HEK293 (cell line): ENCODE data around the gene ATP8A2.

Experiments
- CTCF ChIA-PET: fragments of 350-600 bp; formaldehyde crosslinking; extraction: SDS; loops from one replicate; lab custom pipeline; 2021; ENCODE audit warnings: antibody characterized with exemption; lab: Yijun Ruan, JAX
- POLR2A ChIA-PET: fragments of 300-600 bp; formaldehyde crosslinking; extraction: SDS; loops from one replicate; lab custom pipeline; 2020; ENCODE audit warnings: antibody characterized with exemption, inconsistent platforms; lab: Yijun Ruan, JAX
- H3K27ac ChIP-seq: fragments of 200-500 bp; sonication (Bioruptor generic); 2 replicates; pipeline ENCODE4 v1.5.1; 2014; ENCODE audit warnings: low read depth, low read length, control low read depth, inconsistent platforms; ENCODE audit errors: extremely low read depth
- H3K36me3 ChIP-seq, 2 experiments: fragments of 200-500 bp in 1 of 2; sonication (Bioruptor generic) in 1 of 2; 1 replicate in 1 of 2; 2 replicates in 1 of 2; pipeline ENCODE4 v1.5.1; 2014 to 2017; ENCODE audit warnings: inconsistent platforms in 2 of 2, low read length in 2 of 2; ENCODE audit not compliant: control insufficient read depth in 2 of 2, insufficient read depth in 1 of 2
- H3K4me1 ChIP-seq: fragments of 200-500 bp; sonication (Bioruptor generic); 2 replicates; pipeline ENCODE4 v1.5.1; 2014; ENCODE audit warnings: mild to moderate bottlenecking, low read length, inconsistent platforms; ENCODE audit not compliant: control insufficient read depth, insufficient read depth
- H3K4me3 ChIP-seq: 2 replicates; pipeline ENCODE4 v1.5.1; 2011; ENCODE audit warnings: low read depth, mild to moderate bottlenecking, control low read depth, low read length, moderate library complexity
- H3K9me3 ChIP-seq: fragments of 200-500 bp; sonication (Bioruptor generic); 2 replicates; pipeline ENCODE4 v1.5.1; 2014; ENCODE audit warnings: low read depth, low read length, inconsistent platforms; ENCODE audit not compliant: control insufficient read depth, insufficient read depth
- BCL11B ChIP-seq: fragments of 450-650 bp; formaldehyde crosslinking; IDR thresholded peaks from 2 replicates; pipeline ENCODE4 v1.5.1; 2016; ENCODE audit warnings: low read depth, missing biosample characterization, missing genetic modification characterization
- FEZF1 ChIP-seq: fragments of 450-650 bp; formaldehyde crosslinking; IDR thresholded peaks from 2 replicates; pipeline ENCODE4 v1.5.1; 2016; ENCODE audit warnings: missing biosample characterization, missing genetic modification characterization
- GLI2 ChIP-seq: fragments of 450-650 bp; formaldehyde crosslinking; IDR thresholded peaks from 2 replicates; pipeline ENCODE4; 2017; ENCODE audit warnings: missing biosample characterization, missing genetic modification characterization, low read depth, borderline replicate concordance
- GLIS2 ChIP-seq: fragments of 450-650 bp; formaldehyde crosslinking; IDR thresholded peaks from 2 replicates; pipeline ENCODE4 v1.5.1; 2016; ENCODE audit warnings: missing biosample characterization, missing genetic modification characterization
- HOXA7 ChIP-seq: sonication (generic); formaldehyde crosslinking; IDR thresholded peaks from 2 replicates; pipeline ENCODE4 v1.8.1; 2022; ENCODE audit warnings: missing genetic modification reagents, borderline replicate concordance
- KLF10 ChIP-seq: fragments of 450-650 bp; IDR thresholded peaks from 2 replicates; pipeline ENCODE4 v1.5.1; 2018; ENCODE audit warnings: missing biosample characterization, mild to moderate bottlenecking, missing genetic modification characterization
- SALL2 ChIP-seq: fragments of 450-650 bp; formaldehyde crosslinking; IDR thresholded peaks from 2 replicates; pipeline ENCODE4 v1.5.0; 2017; ENCODE audit warnings: missing biosample characterization, mild to moderate bottlenecking, missing genetic modification characterization, borderline replicate concordance
- YY2 ChIP-seq: fragments of 450-650 bp; formaldehyde crosslinking; IDR thresholded peaks from 2 replicates; pipeline ENCODE4 v1.5.1; 2016; ENCODE audit warnings: missing biosample characterization, missing genetic modification characterization
- ZNF121 ChIP-seq: fragments of 450-650 bp; formaldehyde crosslinking; IDR thresholded peaks from 2 replicates; pipeline ENCODE4 v1.5.1; 2016; ENCODE audit warnings: missing biosample characterization, missing genetic modification characterization
- ZNF148 ChIP-seq: fragments of 450-650 bp; formaldehyde crosslinking; IDR thresholded peaks from 2 replicates; pipeline ENCODE4 v1.5.0; 2017; ENCODE audit warnings: missing biosample characterization, missing genetic modification characterization, borderline replicate concordance
- ZNF174 ChIP-seq: fragments of 450-650 bp; formaldehyde crosslinking; IDR thresholded peaks from 2 replicates; pipeline ENCODE4 v1.5.0; 2017; ENCODE audit warnings: missing biosample characterization, mild to moderate bottlenecking, missing genetic modification characterization
- ZNF214 ChIP-seq: fragments of 450-650 bp; formaldehyde crosslinking; IDR thresholded peaks from 2 replicates; pipeline ENCODE4 v1.5.1; 2017; ENCODE audit warnings: missing biosample characterization, mild to moderate bottlenecking, missing genetic modification characterization, borderline replicate concordance
- ZNF394 ChIP-seq: fragments of 450-650 bp; formaldehyde crosslinking; IDR thresholded peaks from 2 replicates; pipeline ENCODE4 v1.5.1; 2016; ENCODE audit warnings: missing biosample characterization, missing genetic modification characterization, mild to moderate bottlenecking, moderate library complexity, borderline replicate concordance
- ZNF473 ChIP-seq: fragments of 450-650 bp; formaldehyde crosslinking; IDR thresholded peaks from 2 replicates; pipeline ENCODE4 v1.5.1; 2017; ENCODE audit warnings: missing biosample characterization, missing genetic modification characterization
- ZNF521 ChIP-seq: fragments of 450-650 bp; formaldehyde crosslinking; IDR thresholded peaks from 2 replicates; pipeline ENCODE4 v1.5.1; 2017; ENCODE audit warnings: missing biosample characterization, mild to moderate bottlenecking, missing genetic modification characterization
- ZNF560 ChIP-seq: fragments of 450-650 bp; formaldehyde crosslinking; IDR thresholded peaks from 2 replicates; pipeline ENCODE4 v1.5.1; 2017; ENCODE audit warnings: missing biosample characterization, missing genetic modification characterization, borderline replicate concordance
- ZNF610 ChIP-seq: fragments of 450-650 bp; formaldehyde crosslinking; IDR thresholded peaks from 2 replicates; pipeline ENCODE4 v1.5.1; 2016; ENCODE audit warnings: missing biosample characterization, missing genetic modification characterization, borderline replicate concordance
- ZNF658 ChIP-seq: fragments of 450-650 bp; formaldehyde crosslinking; IDR thresholded peaks from 2 replicates; pipeline ENCODE4; 2016; ENCODE audit warnings: missing biosample characterization, missing genetic modification characterization
- ZNF830 ChIP-seq: fragments of 450-650 bp; IDR thresholded peaks from 2 replicates; pipeline ENCODE4 v1.5.0; 2018; ENCODE audit warnings: missing biosample characterization, missing genetic modification characterization, low read depth, mild to moderate bottlenecking, moderate library complexity
- ZSCAN23 ChIP-seq: fragments of 450-650 bp; formaldehyde crosslinking; IDR thresholded peaks from 2 replicates; pipeline ENCODE4 v1.5.1; 2016; ENCODE audit warnings: missing biosample characterization, missing genetic modification characterization
- TF ChIP-seq, protein P1 (sequence below): fragments of 450-650 bp; formaldehyde crosslinking; IDR thresholded peaks from 2 replicates; pipeline ENCODE4 v1.5.1; 2017; ENCODE audit warnings: missing biosample characterization, missing genetic modification characterization
- TF ChIP-seq, protein P2 (sequence below): fragments of 450-650 bp; formaldehyde crosslinking; IDR thresholded peaks from 2 replicates; pipeline ENCODE4 v1.5.1; 2016; ENCODE audit warnings: missing biosample characterization, missing genetic modification characterization

ATP8A2 gene

GRCh38 chr13:25762795-25763377, 391.1 kb downstream of the ATP8A2 start:
- TF ChIP-seq KLF10 (tag by site-specific recombination) (no peak), ZNF174 (tag by site-specific recombination) (no peak), ZNF394 (tag by site-specific recombination) (no peak), ZNF658 (no peak), FEZF1 (no peak)
- Histone ChIP-seq H3K4me1 (no peaks in the 10 kb centered on the region), H3K9me3 (no peaks in the 10 kb centered on the region), H3K36me3 (no peaks in the 10 kb centered on the region), H3K4me3 (no peak overlapping the region), H3K27ac (no peak overlapping the region)
- ChIA-PET CTCF (no interaction called here), POLR2A (no interaction called here)

DNA sequence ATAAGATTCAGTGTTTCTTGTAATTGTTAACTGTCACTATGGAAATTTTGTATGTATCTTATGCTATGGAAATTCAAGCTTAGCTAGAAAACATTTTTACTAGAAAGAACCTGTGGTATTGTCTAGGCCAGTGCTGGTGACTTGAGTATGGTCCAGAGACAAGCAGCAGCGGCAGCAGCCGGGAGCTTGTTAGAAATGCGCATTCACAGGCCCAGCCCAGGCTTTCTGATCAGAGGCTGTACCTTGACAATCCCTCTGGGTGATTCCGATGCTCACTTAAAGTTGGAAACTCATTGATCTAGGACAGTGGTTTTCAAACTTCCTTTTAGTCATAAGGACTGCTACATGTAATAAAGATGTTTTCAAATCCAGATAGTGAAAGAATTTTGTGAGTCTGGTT, 392.6 kb downstream of the ATP8A2 start:
- H3K4me3 ChIP-seq, result no peak overlapping the region
- no peaks in the 10 kb centered on the region for H3K4me1 ChIP-seq
- ChIA-PET POLR2A (no interaction called here), CTCF (no interaction called here)
- TF ChIP-seq FEZF1 (no peak), ZNF560 (tag by site-specific recombination) (no peak), HOXA7 (CRISPR knock-in tag) (no peak), ZNF121 (tag by site-specific recombination) (no peak), ZNF830 (no peak), GLIS2 (tag by site-specific recombination) (no peak), ZNF610 (tag by site-specific recombination) (no peak), BCL11B (no peak), YY2 (tag by site-specific recombination) (no peak), ZNF473 (no peak), ZNF214 (no peak), ZSCAN23 (no peak), GLI2 (no peak), SALL2 (tag by site-specific recombination) (no peak), ZNF521 (no peak), ZNF148 (no peak)
- TF ChIP-seq, protein P1, sequence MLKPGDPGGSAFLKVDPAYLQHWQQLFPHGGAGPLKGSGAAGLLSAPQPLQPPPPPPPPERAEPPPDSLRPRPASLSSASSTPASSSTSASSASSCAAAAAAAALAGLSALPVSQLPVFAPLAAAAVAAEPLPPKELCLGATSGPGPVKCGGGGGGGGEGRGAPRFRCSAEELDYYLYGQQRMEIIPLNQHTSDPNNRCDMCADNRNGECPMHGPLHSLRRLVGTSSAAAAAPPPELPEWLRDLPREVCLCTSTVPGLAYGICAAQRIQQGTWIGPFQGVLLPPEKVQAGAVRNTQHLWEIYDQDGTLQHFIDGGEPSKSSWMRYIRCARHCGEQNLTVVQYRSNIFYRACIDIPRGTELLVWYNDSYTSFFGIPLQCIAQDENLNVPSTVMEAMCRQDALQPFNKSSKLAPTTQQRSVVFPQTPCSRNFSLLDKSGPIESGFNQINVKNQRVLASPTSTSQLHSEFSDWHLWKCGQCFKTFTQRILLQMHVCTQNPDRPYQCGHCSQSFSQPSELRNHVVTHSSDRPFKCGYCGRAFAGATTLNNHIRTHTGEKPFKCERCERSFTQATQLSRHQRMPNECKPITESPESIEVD (tag by site-specific recombination), result no peak
- TF ChIP-seq, protein P2, sequence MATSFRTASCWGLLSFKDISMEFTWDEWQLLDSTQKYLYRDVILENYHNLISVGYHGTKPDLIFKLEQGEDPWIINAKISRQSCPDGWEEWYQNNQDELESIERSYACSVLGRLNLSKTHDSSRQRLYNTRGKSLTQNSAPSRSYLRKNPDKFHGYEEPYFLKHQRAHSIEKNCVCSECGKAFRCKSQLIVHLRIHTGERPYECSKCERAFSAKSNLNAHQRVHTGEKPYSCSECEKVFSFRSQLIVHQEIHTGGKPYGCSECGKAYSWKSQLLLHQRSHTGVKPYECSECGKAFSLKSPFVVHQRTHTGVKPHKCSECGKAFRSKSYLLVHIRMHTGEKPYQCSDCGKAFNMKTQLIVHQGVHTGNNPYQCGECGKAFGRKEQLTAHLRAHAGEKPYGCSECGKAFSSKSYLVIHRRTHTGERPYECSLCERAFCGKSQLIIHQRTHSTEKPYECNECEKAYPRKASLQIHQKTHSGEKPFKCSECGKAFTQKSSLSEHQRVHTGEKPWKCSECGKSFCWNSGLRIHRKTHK (tag by site-specific recombination), result no peak
- H3K9me3 ChIP-seq, result no peaks in the 10 kb centered on the region
- no peak overlapping the region for H3K27ac ChIP-seq
- no peaks in the 10 kb centered on the region for H3K36me3 ChIP-seq
